ENCODE results near the gene GPR31. TPM values are rescaled to one million over a fixed set of nuclear protein-coding genes. Genes with fewer than 3 reads are reported as not detected.

Gene GPR31
- total RNA-seq, 1 donor from 2014 or later: not detected

DNA sequence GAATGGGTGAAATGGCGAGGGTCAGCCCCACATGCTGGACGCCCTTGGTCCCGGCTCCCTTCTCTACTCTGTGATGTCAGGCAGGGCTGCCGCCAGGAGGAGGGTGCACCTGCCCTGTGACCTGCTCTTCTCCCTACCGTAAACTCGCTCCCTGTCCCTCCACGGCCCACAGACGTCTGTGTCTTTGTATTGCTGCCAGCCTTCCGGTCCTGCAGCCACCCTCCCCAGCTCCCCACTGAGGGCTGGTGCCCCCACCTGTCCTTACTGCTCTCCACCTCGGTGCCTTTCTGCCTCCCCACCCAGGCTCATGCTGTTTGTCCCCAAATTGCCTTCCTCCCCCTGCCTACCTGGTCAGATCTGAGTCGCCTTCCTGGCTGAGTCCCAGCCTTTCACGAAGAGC lies 38.9 kb downstream of the GPR31 start:
- Mint-ChIP-seq H3K4me1 (ENCODE audit: low read depth, unreplicated experiment) (no peaks in the 10 kb centered on the region), H3K36me3 (ENCODE audit: low read depth, unreplicated experiment) (no peaks in the 10 kb centered on the region), H3K4me3 (ENCODE audit: unreplicated experiment) (no peak overlapping the region), H3K27ac (ENCODE audit: unreplicated experiment) (no peak overlapping the region), H3K27me3 (ENCODE audit: low read depth, unreplicated experiment) (peaks cover 33% of the 10 kb centered on the region), H3K9me3 (ENCODE audit: unreplicated experiment) (peaks cover 5% of the 10 kb centered on the region)
- H3K9me3 ChIP-seq (ENCODE audit: insufficient read depth, low read depth, low read length): no peaks in the 10 kb centered on the region
- H3K27me3 ChIP-seq (ENCODE audit: insufficient read depth, low read length): no peaks in the 10 kb centered on the region
- no peaks in the 10 kb centered on the region for H3K79me2 ChIP-seq (ENCODE audit: insufficient read depth, low read length)
- H4K20me1 ChIP-seq (ENCODE audit: insufficient read depth, low read length): no peaks in the 10 kb centered on the region
- H3K36me3 ChIP-seq (ENCODE audit: insufficient read depth, low read length): no peaks in the 10 kb centered on the region
- no peak overlapping the region for H2AFZ ChIP-seq (ENCODE audit: low read depth, low read length)
- no peak overlapping the region for H3K4me2 ChIP-seq (ENCODE audit: low read length)
- no peak overlapping the region for H3K4me3 ChIP-seq (ENCODE audit: insufficient read depth, low read depth, low read length)
- TF ChIP-seq, protein P1, sequence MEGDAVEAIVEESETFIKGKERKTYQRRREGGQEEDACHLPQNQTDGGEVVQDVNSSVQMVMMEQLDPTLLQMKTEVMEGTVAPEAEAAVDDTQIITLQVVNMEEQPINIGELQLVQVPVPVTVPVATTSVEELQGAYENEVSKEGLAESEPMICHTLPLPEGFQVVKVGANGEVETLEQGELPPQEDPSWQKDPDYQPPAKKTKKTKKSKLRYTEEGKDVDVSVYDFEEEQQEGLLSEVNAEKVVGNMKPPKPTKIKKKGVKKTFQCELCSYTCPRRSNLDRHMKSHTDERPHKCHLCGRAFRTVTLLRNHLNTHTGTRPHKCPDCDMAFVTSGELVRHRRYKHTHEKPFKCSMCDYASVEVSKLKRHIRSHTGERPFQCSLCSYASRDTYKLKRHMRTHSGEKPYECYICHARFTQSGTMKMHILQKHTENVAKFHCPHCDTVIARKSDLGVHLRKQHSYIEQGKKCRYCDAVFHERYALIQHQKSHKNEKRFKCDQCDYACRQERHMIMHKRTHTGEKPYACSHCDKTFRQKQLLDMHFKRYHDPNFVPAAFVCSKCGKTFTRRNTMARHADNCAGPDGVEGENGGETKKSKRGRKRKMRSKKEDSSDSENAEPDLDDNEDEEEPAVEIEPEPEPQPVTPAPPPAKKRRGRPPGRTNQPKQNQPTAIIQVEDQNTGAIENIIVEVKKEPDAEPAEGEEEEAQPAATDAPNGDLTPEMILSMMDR (IDR thresholded peaks at IDR 0.05; ENCODE audit: insufficient read depth, low read depth, low read length): no peak
- no peak for TF ChIP-seq EZH2 (IDR thresholded peaks at IDR 0.05; ENCODE audit: insufficient read depth, low read length)
- FAIRE-seq: no peak
- no peak overlapping the region for H3K9ac ChIP-seq (ENCODE audit: low read length)
- no peak for DNase-seq (ENCODE audit: low read depth)
- no peaks in the 10 kb centered on the region for H3K4me1 ChIP-seq (ENCODE audit: insufficient read depth, low read length)
- no peak overlapping the region for H3K27ac ChIP-seq (ENCODE audit: low read depth, low read length)

GRCh38 chr6:167118006-167118405 lies 39.8 kb downstream of the GPR31 start:
- peaks cover 33% of the 10 kb centered on the region for H3K27me3 Mint-ChIP-seq (ENCODE audit: low read depth, unreplicated experiment)
- TF ChIP-seq EZH2 (IDR thresholded peaks at IDR 0.05; ENCODE audit: insufficient read depth, low read length): no peak
- TF ChIP-seq, protein P1 (IDR thresholded peaks at IDR 0.05; ENCODE audit: insufficient read depth, low read depth, low read length): no peak
- no peak for FAIRE-seq

DNA sequence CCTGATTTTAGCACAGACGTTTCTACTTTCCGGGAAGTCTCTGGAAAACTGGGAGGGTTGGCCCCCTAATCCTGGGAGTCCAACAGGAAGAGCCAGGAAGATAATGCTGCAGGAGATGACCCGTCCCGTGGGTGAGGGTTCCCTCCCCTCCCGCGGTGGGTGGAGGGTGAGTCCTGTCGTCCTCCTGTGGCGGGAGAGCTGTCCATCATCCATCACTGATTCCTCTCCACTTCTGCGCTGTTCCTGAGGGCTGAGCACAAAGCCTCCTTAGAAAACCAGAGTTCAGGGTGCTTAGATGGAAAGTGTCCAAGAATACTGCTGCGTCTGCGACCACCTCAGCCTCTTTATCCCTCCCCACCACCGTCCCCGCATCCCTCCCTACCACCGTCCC lies 40.9 kb downstream of the GPR31 start:
- H3K36me3 ChIP-seq (ENCODE audit: insufficient read depth, low read length): no peaks in the 10 kb centered on the region
- Mint-ChIP-seq H3K36me3 (ENCODE audit: low read depth, unreplicated experiment) (no peaks in the 10 kb centered on the region), H3K9me3 (ENCODE audit: unreplicated experiment) (peaks cover under 1% of the 10 kb centered on the region), H3K27me3 (ENCODE audit: low read depth, unreplicated experiment) (peaks cover 34% of the 10 kb centered on the region), H3K27ac (ENCODE audit: unreplicated experiment) (no peak overlapping the region), H3K4me3 (ENCODE audit: unreplicated experiment) (no peak overlapping the region), H3K4me1 (ENCODE audit: low read depth, unreplicated experiment) (no peaks in the 10 kb centered on the region)
- no peak overlapping the region for H2AFZ ChIP-seq (ENCODE audit: low read depth, low read length)
- no peak for TF ChIP-seq EZH2 (IDR thresholded peaks at IDR 0.05; ENCODE audit: insufficient read depth, low read length)
- TF ChIP-seq, protein P1 (IDR thresholded peaks at IDR 0.05; ENCODE audit: insufficient read depth, low read depth, low read length): no peak
- H3K4me2 ChIP-seq (ENCODE audit: low read length): no peak overlapping the region
- H3K9ac ChIP-seq (ENCODE audit: low read length): no peak overlapping the region
- FAIRE-seq (no peak), DNase-seq (ENCODE audit: low read depth) (no peak)
- H3K27ac ChIP-seq (ENCODE audit: low read depth, low read length): no peak overlapping the region
- no peaks in the 10 kb centered on the region for H3K79me2 ChIP-seq (ENCODE audit: insufficient read depth, low read length)
- no peak overlapping the region for H3K4me3 ChIP-seq (ENCODE audit: insufficient read depth, low read depth, low read length)
- H3K9me3 ChIP-seq (ENCODE audit: insufficient read depth, low read depth, low read length): no peaks in the 10 kb centered on the region
- no peaks in the 10 kb centered on the region for H3K27me3 ChIP-seq (ENCODE audit: insufficient read depth, low read length)
- H3K4me1 ChIP-seq (ENCODE audit: insufficient read depth, low read length): no peaks in the 10 kb centered on the region
- no peaks in the 10 kb centered on the region for H4K20me1 ChIP-seq (ENCODE audit: insufficient read depth, low read length)

More at GRCh38 chr6:167118006-167118405, 39.8 kb downstream of the GPR31 start:
- Mint-ChIP-seq H3K27ac (ENCODE audit: unreplicated experiment) (no peak overlapping the region), H3K36me3 (ENCODE audit: low read depth, unreplicated experiment) (no peaks in the 10 kb centered on the region), H3K4me1 (ENCODE audit: low read depth, unreplicated experiment) (no peaks in the 10 kb centered on the region), H3K9me3 (ENCODE audit: unreplicated experiment) (peaks cover 2% of the 10 kb centered on the region), H3K4me3 (ENCODE audit: unreplicated experiment) (no peak overlapping the region)
- Histone ChIP-seq H2AFZ (ENCODE audit: low read depth, low read length) (no peak overlapping the region), H3K79me2 (ENCODE audit: insufficient read depth, low read length) (no peaks in the 10 kb centered on the region), H3K9ac (ENCODE audit: low read length) (no peak overlapping the region), H3K4me1 (ENCODE audit: insufficient read depth, low read length) (no peaks in the 10 kb centered on the region), H4K20me1 (ENCODE audit: insufficient read depth, low read length) (no peaks in the 10 kb centered on the region), H3K4me3 (ENCODE audit: insufficient read depth, low read depth, low read length) (no peak overlapping the region), H3K36me3 (ENCODE audit: insufficient read depth, low read length) (no peaks in the 10 kb centered on the region), H3K9me3 (ENCODE audit: insufficient read depth, low read depth, low read length) (no peaks in the 10 kb centered on the region), H3K27ac (ENCODE audit: low read depth, low read length) (no peak overlapping the region), H3K4me2 (ENCODE audit: low read length) (no peak overlapping the region), H3K27me3 (ENCODE audit: insufficient read depth, low read length) (no peaks in the 10 kb centered on the region)
- DNase-seq (ENCODE audit: low read depth): no peak

Measured in astrocyte (in vitro differentiated cells and primary cell).